ENCODE measurements around the gene ANO10.
"Not testable (repeated sequence)": the region's sequence is repeated elsewhere in the genome, so short reads cannot be mapped to it uniquely, and the experiment has no call there.

The ANO10 gene

GRCh38 chr3:43621656-43622432, at the start of gene ANO10:
Gene ANO10 (minus strand): TSS chr3:43622011. CDS start chr3:43605852, 16,159 bp downstream.
- peak; percentile 95 for DNase-seq (ENCODE audit: low read depth)

- no peak for DNase-seq (ENCODE audit: low read depth)
Observed at GRCh38 chr3:43670635-43671522, 49.1 kb upstream of the ANO10 start.

- not testable (repeated sequence) for DNase-seq (ENCODE audit: low read depth)
Observed at GRCh38 chr3:43665011-43665410, 43.2 kb upstream of the ANO10 start.

GRCh38 chr3:43661376-43661775, 39.6 kb upstream of the ANO10 start:
- not testable (repeated sequence) for DNase-seq (ENCODE audit: low read depth)

- no peak for DNase-seq (ENCODE audit: low read depth)
Observed at GRCh38 chr3:43659250-43659880, 37.6 kb upstream of the ANO10 start.

- DNase-seq (ENCODE audit: low read depth) = not testable (repeated sequence)
Observed at GRCh38 chr3:43656390-43656789, 34.6 kb upstream of the ANO10 start.

- DNase-seq (ENCODE audit: low read depth) = no peak
Observed at GRCh38 chr3:43650345-43650744, 28.5 kb upstream of the ANO10 start.

GRCh38 chr3:43649365-43649968, 27.7 kb upstream of the ANO10 start:
- no peak for DNase-seq (ENCODE audit: low read depth)

- DNase-seq (ENCODE audit: low read depth) = no peak
Observed at GRCh38 chr3:43648957-43649356, 27.1 kb upstream of the ANO10 start.

- no peak for DNase-seq (ENCODE audit: low read depth)
Observed at GRCh38 chr3:43647331-43648166, 25.7 kb upstream of the ANO10 start.

GRCh38 chr3:43644443-43644842, 22.6 kb upstream of the ANO10 start:
- no peak for DNase-seq (ENCODE audit: low read depth)

GRCh38 chr3:43641306-43642114, 19.7 kb upstream of the ANO10 start:
- no peak for DNase-seq (ENCODE audit: low read depth)

- no peak for DNase-seq (ENCODE audit: low read depth)
Observed at GRCh38 chr3:43640681-43641080, 18.9 kb upstream of the ANO10 start.

- DNase-seq (ENCODE audit: low read depth) = no peak
Observed at GRCh38 chr3:43638594-43639447, 17.0 kb upstream of the ANO10 start.

GRCh38 chr3:43637702-43638101, 15.9 kb upstream of the ANO10 start:
- DNase-seq (ENCODE audit: low read depth) = no peak

GRCh38 chr3:43632986-43633385, 11.2 kb upstream of the ANO10 start:
- DNase-seq (ENCODE audit: low read depth) = no peak

- DNase-seq (ENCODE audit: low read depth) = no peak
Observed at GRCh38 chr3:43632269-43632733, 10.5 kb upstream of the ANO10 start.

GRCh38 chr3:43629741-43630140, 7.9 kb upstream of the ANO10 start:
- DNase-seq (ENCODE audit: low read depth) = no peak

- no peak for DNase-seq (ENCODE audit: low read depth)
Observed at GRCh38 chr3:43629257-43629656, 7.4 kb upstream of the ANO10 start.

Data from stimulated activated CD8-positive, alpha-beta memory T cell treated with anti-CD3 and anti-CD28 coated beads, Interleukin-7, amount 100 ng/mL, for 24 hours (primary cell).